ENCODE measurements around the gene RASD2. TPM values are rescaled to one million over a fixed set of nuclear protein-coding genes. Genes with fewer than 3 reads are reported as not detected.

RASD2 gene
- total and polyA plus RNA-seq, 2 donors (not counting 1 experiment from before 2014, with no cell fraction given), result 0.07 TPM; not detected in 1

DNA sequence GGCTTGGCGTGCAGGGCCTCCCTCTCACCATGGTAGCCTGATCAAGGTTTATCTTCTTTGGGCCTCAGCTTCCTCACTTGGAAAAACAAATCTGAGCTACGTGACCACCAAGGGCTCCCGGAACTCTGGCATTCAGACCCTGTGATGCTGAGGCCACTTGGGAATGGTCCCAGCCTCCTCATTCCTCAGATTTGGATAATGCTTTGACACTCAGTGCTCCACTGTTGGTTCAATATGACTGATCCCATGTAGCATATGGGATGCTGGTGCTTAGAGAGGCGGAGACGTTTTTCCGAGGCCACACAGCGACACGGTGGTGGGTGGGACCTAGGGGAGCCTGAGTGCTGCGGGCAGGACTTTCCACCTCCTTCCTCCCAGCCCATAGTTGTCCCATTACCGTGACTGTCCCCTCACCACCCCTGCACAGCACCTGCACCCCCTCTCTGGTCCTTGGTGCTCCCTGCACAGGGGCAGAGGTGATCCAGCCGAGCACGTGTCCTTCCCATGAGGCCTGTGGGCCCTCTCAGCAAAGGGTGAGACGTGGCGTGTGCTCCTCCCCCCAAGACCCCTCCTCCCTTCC lies 53.4 kb downstream of the RASD2 start:
- H3K4me3 Mint-ChIP-seq, result no peak overlapping the region
- no peaks in the 10 kb centered on the region for H3K79me2 ChIP-seq (ENCODE audit: control insufficient read depth, insufficient read depth, low read length)
- H3K4me1 Mint-ChIP-seq, result no peaks in the 10 kb centered on the region
- ChIA-PET CTCF (no interaction called here), POLR2A (no interaction called here)
- no peaks in the 10 kb centered on the region for H3K9me3 Mint-ChIP-seq (ENCODE audit: insufficient read depth)
- ATAC-seq (ENCODE audit: low read depth) (no peak), DNase-seq (no peak)
- H3K4me2 ChIP-seq (replicated peaks; ENCODE audit: low read depth, low read length, poor library complexity, severe bottlenecking), result no peak overlapping the region
- H3K9ac ChIP-seq (ENCODE audit: low read length), result no peak overlapping the region
- no peak for TF ChIP-seq EZH2 (IDR thresholded peaks at IDR 0.05; ENCODE audit: borderline replicate concordance, insufficient read depth, low read depth, low read length, poor library complexity, severe bottlenecking)
- TF ChIP-seq, protein P1, sequence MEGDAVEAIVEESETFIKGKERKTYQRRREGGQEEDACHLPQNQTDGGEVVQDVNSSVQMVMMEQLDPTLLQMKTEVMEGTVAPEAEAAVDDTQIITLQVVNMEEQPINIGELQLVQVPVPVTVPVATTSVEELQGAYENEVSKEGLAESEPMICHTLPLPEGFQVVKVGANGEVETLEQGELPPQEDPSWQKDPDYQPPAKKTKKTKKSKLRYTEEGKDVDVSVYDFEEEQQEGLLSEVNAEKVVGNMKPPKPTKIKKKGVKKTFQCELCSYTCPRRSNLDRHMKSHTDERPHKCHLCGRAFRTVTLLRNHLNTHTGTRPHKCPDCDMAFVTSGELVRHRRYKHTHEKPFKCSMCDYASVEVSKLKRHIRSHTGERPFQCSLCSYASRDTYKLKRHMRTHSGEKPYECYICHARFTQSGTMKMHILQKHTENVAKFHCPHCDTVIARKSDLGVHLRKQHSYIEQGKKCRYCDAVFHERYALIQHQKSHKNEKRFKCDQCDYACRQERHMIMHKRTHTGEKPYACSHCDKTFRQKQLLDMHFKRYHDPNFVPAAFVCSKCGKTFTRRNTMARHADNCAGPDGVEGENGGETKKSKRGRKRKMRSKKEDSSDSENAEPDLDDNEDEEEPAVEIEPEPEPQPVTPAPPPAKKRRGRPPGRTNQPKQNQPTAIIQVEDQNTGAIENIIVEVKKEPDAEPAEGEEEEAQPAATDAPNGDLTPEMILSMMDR (IDR thresholded peaks at IDR 0.05), result no peak
- no peaks in the 10 kb centered on the region for H4K20me1 ChIP-seq (ENCODE audit: control insufficient read depth, insufficient read depth, low read length, poor library complexity, severe bottlenecking)
- no peak overlapping the region for H3K27ac ChIP-seq (ENCODE audit: low read length in 2 of 2)
- H3K27me3 Mint-ChIP-seq, result peaks cover 18% of the 10 kb centered on the region
- no peak overlapping the region for H3K27ac Mint-ChIP-seq
- H3K27me3 ChIP-seq (replicated peaks in 1 of 4; ENCODE audit: control extremely low read depth in 1 of 4, control insufficient read depth in 3 of 4, insufficient read depth in 4 of 4, low read length in 3 of 4), result peaks cover 0 to 2% (median 0%) of the 10 kb centered on the region in 4 experiments
- 87% methylated on average over 10 of the region's 14 CpGs for WGBS (ENCODE audit: insufficient coverage)
- no peak overlapping the region for H2AFZ ChIP-seq (ENCODE audit: insufficient read depth, low read depth, low read length, poor library complexity, severe bottlenecking)
- H3K4me1 ChIP-seq (ENCODE audit: control insufficient read depth in 2 of 2, insufficient read depth in 2 of 2, low read length in 2 of 2), result no peaks in the 10 kb centered on the region
- H3K4me3 ChIP-seq (ENCODE audit: control extremely low read depth in 1 of 5, extremely low read depth in 1 of 5, insufficient read depth in 1 of 5, low read depth in 2 of 5, low read length in 4 of 5), result no peak overlapping the region
- intact Hi-C loops (cut with micrococcal nuclease), result no loop called here
- no peaks in the 10 kb centered on the region for H3K36me3 ChIP-seq (replicated peaks in 1 of 2; ENCODE audit: control extremely low read depth in 1 of 2, control insufficient read depth in 1 of 2, extremely low read depth in 1 of 2, insufficient read depth in 2 of 2, low read length in 1 of 2)
- no peaks in the 10 kb centered on the region for H3K9me3 ChIP-seq (ENCODE audit: control extremely low read depth in 1 of 3, control insufficient read depth in 2 of 3, insufficient read depth in 1 of 3, low read length in 2 of 3)

DNA sequence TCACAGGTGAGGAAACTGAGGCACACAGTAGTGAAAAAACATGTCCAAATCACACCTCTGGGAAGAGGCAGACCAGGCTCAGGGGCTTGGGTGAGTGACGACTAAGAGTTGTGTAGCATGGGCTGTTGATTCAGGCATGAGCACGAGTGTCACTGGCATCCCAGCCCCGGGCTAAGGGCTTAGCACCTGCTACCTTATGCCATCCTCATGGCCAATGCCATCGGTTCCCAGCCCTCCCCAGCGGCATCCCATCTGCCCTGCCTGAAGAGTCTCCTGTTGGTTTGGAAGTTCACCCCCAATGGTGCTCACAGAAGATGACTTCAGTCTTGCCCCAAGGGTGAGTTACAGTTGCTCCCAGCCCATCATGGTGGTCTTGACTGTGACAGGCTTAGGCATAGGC lies 54.1 kb downstream of the RASD2 start:
- no peak overlapping the region for H3K4me3 ChIP-seq (ENCODE audit: control extremely low read depth in 1 of 5, extremely low read depth in 1 of 5, insufficient read depth in 1 of 5, low read depth in 2 of 5, low read length in 4 of 5)
- CTCF ChIA-PET, result no interaction called here

More for the DNA sequence above, 54.1 kb downstream of the RASD2 start:
- H3K4me1 Mint-ChIP-seq, result no peaks in the 10 kb centered on the region
- no peaks in the 10 kb centered on the region for H3K9me3 Mint-ChIP-seq (ENCODE audit: insufficient read depth)
- DNase-seq (no peak), ATAC-seq (ENCODE audit: low read depth) (no peak)
- Histone ChIP-seq H3K9me3 (ENCODE audit: control extremely low read depth in 1 of 3, control insufficient read depth in 2 of 3, insufficient read depth in 1 of 3, low read length in 2 of 3) (no peaks in the 10 kb centered on the region), H3K9ac (ENCODE audit: low read length) (no peak overlapping the region), H3K27me3 (replicated peaks in 1 of 4; ENCODE audit: control extremely low read depth in 1 of 4, control insufficient read depth in 3 of 4, insufficient read depth in 4 of 4, low read length in 3 of 4) (peaks cover 0 to 2% (median 0%) of the 10 kb centered on the region in 4 experiments), H3K4me2 (replicated peaks; ENCODE audit: low read depth, low read length, poor library complexity, severe bottlenecking) (no peak overlapping the region), H2AFZ (ENCODE audit: insufficient read depth, low read depth, low read length, poor library complexity, severe bottlenecking) (no peak overlapping the region), H3K27ac (ENCODE audit: low read length in 2 of 2) (no peak overlapping the region), H3K79me2 (ENCODE audit: control insufficient read depth, insufficient read depth, low read length) (no peaks in the 10 kb centered on the region), H3K36me3 (replicated peaks in 1 of 2; ENCODE audit: control extremely low read depth in 1 of 2, control insufficient read depth in 1 of 2, extremely low read depth in 1 of 2, insufficient read depth in 2 of 2, low read length in 1 of 2) (no peaks in the 10 kb centered on the region), H4K20me1 (ENCODE audit: control insufficient read depth, insufficient read depth, low read length, poor library complexity, severe bottlenecking) (no peaks in the 10 kb centered on the region), H3K4me1 (ENCODE audit: control insufficient read depth in 2 of 2, insufficient read depth in 2 of 2, low read length in 2 of 2) (no peaks in the 10 kb centered on the region)
- H3K4me3 Mint-ChIP-seq, result no peak overlapping the region
- TF ChIP-seq, protein P1 (IDR thresholded peaks at IDR 0.05), result no peak
- no peak for TF ChIP-seq EZH2 (IDR thresholded peaks at IDR 0.05; ENCODE audit: borderline replicate concordance, insufficient read depth, low read depth, low read length, poor library complexity, severe bottlenecking)
- H3K27me3 Mint-ChIP-seq, result peaks cover 18% of the 10 kb centered on the region
- intact Hi-C loops (cut with micrococcal nuclease), result no loop called here
- WGBS (ENCODE audit: insufficient coverage), result 98% methylated on average over 5 of the region's 5 CpGs
- H3K27ac Mint-ChIP-seq, result no peak overlapping the region
- POLR2A ChIA-PET, result no interaction called here

Measured in B cell (primary cell).